Activated CD8-positive, alpha-beta memory T cell treated with anti-CD3 and anti-CD28 coated beads, Interleukin-2, amount 50 U/mL, for 1 hour (primary cell): Measurements from ENCODE around the gene ZDHHC6.
"Not testable (repeated sequence)": the region's sequence is repeated elsewhere in the genome, so short reads cannot be mapped to it uniquely, and the experiment has no call there.

Source experiments
- DNase-seq: peaks from one replicate; pipeline ENCODE4 v3.0.0-alpha.2; 2020; ENCODE audit errors: extremely low read depth

Gene ZDHHC6

DNA sequence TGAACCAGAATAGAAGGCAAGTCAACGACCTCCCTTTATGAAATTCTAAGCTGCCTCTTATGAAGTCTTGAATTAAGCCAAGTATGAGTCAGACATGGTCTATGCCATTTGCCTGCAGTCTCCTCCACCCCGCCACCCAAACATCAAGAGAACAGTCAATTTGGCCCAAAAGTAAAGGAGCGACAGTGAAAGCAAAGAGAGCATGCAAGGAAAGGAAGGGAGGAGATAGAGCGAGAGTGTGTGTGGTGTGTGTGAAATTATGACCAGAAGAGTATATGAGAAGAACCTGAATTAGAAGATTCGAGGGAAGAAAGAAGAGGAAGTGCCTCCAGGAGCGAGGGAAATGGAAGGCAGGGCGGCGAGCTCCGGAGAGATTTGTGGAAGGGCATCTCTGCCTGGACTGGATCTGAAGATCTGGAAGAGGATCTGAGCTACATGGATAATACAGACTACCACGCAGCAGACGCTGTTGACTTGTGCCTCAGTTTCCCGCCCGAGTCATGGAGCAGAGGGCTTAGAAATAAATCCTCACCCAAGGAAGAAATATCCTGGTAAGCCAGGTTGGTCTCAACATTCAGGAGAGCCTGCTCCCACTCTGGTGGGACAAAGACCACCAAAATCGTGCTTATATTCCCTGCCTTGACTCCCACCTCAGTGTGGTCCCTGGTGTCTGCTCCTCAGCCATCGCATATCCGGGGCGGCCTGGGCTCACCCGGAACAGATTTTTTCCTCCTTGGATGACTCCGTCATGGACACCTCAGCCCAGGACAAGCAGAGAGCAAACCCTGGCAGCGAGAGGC lies 459 bp downstream of the ZDHHC6 start:
- no peak for DNase-seq

GRCh38 chr10:112442063-112442462 lies 4.7 kb downstream of the ZDHHC6 start:
- DNase-seq: no peak

- no peak for DNase-seq
Observed at GRCh38 chr10:112441520-112441919, 5.2 kb downstream of the ZDHHC6 start.

DNA sequence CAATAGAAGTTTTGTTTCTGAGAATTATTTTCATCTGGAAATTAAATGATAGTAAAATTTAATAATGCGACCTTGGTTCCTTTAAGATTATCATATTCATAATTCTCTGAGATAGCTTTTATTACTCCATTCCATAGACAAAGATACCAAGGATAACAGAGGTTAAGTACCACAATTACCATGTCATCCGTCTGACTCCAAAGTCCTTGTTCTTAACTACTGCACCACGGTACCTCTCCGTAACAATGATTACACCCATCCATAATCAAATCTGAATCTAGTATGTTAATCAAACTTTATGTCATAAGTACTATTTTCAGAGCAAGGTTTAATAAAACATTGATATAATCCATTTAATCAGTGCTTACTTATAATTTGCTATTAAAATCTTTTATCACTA lies 8.4 kb downstream of the ZDHHC6 start:
- DNase-seq: no peak

- DNase-seq: no peak
Observed at GRCh38 chr10:112434988-112435619, 11.6 kb downstream of the ZDHHC6 start.

DNA sequence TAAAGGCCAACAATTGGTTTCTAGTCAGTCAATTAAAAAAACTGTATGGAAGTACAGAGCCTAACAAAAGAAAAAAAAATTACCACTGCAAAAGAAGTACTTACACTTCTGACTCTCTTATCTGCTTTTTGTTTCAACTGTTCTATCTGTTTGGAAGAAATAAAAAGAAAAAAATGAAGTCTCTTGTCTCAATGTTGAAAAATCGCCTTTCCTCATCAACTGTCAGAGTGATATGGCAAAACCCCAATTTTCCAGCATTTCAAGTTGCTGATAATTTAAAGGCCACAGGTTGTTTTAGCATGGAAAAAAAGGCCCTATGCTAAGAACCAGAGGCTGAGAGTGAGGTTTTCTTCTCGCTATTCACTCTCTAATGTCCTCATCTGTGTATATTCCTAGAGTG lies 13.6 kb downstream of the ZDHHC6 start:
- DNase-seq: no peak

- no peak for DNase-seq
Observed at GRCh38 chr10:112429654-112430230, 17.0 kb downstream of the ZDHHC6 start.

DNA sequence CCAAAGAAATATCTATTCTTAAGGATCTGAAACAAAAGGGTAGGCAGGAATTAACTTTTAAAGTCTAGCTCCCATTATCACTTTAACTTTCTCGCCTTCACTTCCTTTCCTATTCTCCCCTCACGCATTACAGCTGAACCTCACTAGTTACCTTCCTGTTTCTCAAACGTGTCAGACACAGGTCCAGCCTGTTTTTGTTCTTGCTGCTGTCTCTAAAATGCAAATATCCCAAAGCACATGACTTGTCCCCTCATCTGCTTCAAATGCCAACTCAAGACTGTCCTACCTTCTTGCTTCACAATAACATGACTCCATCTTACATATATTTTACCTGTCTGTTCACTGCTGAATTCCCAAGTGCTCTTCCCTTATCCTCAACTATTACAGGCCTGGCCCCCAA lies 17.6 kb downstream of the ZDHHC6 start:
- no peak for DNase-seq

- DNase-seq: no peak
Observed at GRCh38 chr10:112426111-112426510, 20.6 kb downstream of the ZDHHC6 start.

DNA sequence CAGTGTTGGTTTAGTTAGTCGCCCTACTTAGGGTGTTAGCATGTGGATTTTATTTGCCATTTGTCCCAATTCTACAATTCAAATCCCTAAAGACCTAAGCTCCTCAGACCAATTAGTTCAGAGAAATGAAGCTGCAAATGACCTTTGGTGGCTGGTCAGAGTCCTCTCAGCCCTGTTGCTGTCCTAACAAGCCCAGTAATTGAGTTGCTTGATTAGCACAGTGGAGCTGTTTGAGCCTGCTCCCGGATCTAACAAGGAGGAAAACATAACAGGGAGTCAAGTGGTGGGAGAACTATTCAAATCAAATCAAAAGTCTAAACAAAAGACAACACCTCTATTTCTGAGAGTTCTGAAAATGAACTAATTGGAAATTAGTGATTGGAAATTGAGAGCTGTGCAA lies 22.1 kb downstream of the ZDHHC6 start:
- DNase-seq: no peak

DNA sequence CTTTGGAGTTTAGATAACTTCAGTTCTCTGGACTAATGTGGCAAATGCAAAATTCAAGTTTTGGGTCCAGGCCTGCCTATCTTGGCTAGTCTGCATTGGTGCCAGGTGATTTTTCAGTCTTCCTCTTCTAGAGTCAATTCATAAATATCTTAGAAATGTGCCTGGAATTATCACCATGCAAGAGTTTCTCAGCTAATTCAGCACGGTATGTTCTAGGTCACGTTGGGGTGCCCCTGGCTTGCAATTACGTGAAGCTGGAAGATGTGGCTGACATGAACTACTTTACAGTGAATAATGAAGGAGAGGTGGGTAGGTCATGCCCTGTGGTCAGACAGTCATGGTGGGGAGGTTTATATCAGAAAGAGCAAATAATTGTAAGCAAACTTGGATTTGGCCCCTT lies 25.0 kb downstream of the ZDHHC6 start:
- no peak for DNase-seq

DNA sequence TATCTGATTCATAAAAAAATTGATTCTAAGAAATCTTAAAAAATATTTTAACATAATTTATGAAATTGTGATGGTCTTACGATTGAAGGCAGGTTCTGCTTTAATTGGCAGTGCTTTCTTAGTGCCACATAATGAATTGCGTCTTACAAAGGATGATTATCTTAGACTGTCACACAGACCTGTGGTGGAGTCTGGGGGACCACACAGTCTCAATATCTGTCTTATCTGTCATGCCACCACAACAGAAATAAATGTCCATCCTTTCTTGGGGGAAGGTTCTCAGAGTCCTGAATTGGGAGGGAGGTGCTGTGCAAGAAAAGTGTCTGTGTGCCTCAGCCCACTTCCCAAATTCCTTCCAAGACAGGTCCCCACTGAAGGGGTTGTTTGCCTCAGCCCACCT lies 34.0 kb downstream of the ZDHHC6 start:
- DNase-seq: no peak

DNA sequence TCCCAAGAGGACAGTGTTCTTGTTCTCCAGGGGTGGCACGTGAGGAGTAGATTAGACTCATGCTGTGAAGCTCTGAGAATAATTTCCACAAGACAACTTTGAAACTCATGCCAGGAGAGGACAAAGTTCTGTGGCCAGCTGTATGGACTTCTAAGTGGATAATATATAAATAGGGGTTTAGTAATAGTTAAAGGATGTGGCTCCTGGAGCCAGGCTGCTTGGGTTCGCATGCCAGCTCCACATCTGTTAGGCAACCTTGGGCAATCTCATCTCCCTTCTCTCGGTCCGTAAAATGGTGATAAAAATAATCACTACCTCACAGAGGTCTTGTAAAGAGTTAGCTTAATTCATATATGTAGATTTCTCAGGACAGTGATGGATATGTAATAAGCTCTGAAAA lies 37.0 kb downstream of the ZDHHC6 start:
- DNase-seq: no peak

- DNase-seq: no peak
Observed at GRCh38 chr10:112409299-112409698, 37.4 kb downstream of the ZDHHC6 start.

- DNase-seq: no peak
Observed at GRCh38 chr10:112407696-112408095, 39.0 kb downstream of the ZDHHC6 start.

GRCh38 chr10:112406806-112407205 lies 39.9 kb downstream of the ZDHHC6 start:
- DNase-seq: not testable (repeated sequence)

GRCh38 chr10:112404617-112405016 lies 42.1 kb downstream of the ZDHHC6 start:
- no peak for DNase-seq

DNA sequence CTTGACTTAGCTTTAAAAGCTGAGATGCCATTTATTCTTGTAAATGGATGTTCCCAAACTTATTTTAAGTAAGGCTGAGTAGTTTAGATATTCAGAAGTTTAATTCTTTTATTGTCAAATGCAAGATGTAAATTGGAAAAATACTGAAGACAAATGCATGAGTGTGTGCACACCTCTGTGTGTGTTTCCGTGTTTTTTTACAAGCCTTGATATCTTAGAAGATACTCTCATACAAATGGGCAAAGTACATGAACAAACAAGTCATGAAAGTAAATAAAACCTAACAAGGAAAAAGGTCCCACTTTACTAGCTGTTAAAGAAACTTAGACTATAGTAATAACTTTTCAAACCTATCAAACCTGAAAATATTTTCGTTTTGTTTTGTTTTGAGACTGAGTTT lies 43.8 kb downstream of the ZDHHC6 start:
- no peak for DNase-seq

GRCh38 chr10:112397592-112397991 lies 49.1 kb downstream of the ZDHHC6 start:
- DNase-seq: no peak

DNA sequence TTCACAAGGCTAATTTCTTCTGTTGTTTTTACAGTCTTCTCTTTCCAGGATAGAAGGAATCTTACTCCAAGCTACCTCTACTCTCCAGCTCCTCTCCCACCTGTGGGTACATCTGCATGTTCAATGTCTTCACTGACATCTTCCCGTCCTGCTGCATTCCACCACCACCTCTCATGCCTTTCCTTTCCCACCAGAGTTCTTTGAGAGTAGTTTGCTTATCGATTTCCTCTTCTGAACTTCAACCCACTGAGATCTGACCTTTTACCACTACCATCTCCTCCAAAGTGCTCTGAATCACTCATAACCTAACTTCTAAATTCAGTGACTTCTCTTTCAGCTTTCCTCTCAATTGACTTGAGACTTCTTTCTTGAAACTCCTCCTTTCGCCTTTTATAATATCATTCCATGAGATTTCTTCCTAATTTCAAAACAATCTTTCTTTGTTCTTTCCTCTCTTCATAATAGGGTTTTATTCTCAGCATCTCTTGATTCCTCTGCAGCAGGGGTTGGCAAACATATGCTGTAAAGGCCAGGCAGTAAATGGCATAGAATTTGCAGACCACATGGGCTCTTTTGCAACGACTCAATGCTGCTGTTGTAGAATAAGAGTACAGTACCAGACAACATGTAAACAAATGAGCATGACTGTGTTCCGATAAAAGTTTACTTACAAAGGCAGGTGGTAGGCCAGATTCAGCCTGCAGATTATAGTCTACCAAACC lies 50.7 kb downstream of the ZDHHC6 start:
- DNase-seq: no peak

DNA sequence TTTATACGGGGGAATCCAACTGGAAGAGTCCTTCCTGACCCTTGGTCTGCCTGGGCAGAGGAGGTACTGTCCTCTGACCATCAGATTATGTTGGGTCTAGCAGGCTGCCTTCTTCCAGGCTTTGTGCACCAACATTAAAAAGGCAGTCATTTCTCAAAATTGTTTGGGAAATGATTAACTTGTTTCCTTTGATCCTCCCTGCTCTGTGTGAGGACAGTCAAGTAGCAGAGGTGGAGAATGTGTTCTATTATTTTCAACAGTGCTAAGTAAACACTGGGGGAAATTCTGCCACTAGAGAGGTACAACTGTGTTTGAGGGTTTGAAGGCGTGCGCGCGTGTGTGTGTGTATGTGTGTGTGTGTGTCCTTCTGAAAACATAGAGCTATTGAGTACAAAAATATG lies 52.2 kb downstream of the ZDHHC6 start:
- DNase-seq: no peak

- DNase-seq: no peak
Observed at GRCh38 chr10:112393827-112394226, 52.9 kb downstream of the ZDHHC6 start.

- no peak for DNase-seq
Observed at GRCh38 chr10:112393341-112393740, 53.4 kb downstream of the ZDHHC6 start.
